Eye (tissue), 1 donor: ENCODE results near the gene NDUFAF2.
"Not testable (repeated sequence)": the region's sequence is repeated elsewhere in the genome, so short reads cannot be mapped to it uniquely, and the experiment has no call there.

Experiments used
- DNase-seq: peaks from one replicate; pipeline ENCODE4 v3.0.0-alpha.2; 2015

The NDUFAF2 gene

DNA sequence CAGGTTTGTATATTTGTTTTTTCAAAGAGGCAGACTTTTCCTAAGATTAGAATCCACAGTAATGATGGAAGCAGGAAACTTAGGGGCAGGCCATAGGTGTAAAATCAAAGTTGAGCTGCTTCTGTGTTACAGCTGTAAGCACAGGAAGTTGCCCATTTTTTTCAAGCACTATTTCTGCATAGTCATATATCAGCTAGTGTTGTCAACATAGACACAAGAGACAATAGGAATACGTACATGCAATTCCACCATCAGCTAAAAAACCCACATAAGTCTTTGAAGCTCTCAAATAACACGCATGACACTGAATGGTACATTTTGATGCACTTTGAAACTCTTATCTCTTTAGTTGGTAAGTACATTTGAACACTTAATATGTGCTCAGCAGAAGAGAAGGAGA lies 237.4 kb downstream of the NDUFAF2 start:
- DNase-seq = no peak

DNA sequence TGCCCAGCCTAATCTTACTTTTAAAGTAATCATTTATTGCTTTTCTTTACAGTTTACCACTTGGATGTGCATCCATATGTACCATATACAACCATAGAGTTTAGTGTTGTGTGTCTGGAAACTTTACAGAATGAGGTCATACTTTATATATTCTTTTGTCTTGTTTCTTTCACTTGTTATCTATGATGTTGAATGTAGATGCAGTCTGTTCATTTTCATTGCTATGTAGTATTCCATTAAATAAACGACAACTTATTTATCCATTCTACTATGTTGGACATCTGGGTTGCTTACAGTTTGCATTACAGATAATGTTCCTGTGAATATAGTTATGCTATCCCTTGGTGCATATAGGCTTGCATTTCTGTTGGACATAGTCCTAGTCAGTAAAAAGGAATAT lies 238.5 kb downstream of the NDUFAF2 start:
- DNase-seq = no peak

DNA sequence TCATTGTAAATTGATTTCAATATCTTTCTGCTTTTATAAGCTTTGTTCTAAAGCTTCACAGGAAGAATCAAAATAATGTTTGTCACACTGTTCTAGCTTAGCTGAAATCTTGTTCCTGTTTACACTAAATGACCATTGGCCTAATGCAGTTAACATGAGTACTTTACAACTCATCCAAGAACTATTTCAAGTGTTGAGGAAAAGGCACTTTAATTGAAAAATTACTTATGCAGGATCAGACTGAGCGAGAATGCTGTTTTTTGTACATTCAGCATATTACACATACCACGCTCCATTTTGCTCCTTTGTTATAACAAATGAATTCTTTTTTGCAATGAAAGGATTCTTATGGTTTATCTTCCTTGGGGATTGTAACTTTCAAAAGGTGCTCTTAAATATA lies 239.7 kb downstream of the NDUFAF2 start:
- DNase-seq = no peak

DNA sequence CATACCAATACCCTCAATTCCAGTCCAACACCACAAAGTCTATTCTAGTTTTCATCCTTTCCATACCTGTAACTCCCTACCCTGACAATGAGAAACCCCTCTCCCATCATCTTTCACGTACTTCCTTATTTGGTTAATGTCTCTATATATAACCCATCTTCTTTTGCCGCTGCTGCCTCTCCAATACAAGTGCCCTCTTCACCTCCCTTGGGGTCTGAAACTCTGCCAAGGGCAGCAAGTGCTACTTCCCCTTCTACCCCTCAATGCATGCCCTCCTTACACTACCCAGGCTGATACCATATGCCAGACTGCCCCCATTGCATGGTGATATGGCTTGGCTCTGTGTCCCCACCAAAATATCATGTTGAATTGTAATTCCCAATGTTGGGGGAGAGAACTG lies 241.6 kb downstream of the NDUFAF2 start:
- no peak for DNase-seq

DNA sequence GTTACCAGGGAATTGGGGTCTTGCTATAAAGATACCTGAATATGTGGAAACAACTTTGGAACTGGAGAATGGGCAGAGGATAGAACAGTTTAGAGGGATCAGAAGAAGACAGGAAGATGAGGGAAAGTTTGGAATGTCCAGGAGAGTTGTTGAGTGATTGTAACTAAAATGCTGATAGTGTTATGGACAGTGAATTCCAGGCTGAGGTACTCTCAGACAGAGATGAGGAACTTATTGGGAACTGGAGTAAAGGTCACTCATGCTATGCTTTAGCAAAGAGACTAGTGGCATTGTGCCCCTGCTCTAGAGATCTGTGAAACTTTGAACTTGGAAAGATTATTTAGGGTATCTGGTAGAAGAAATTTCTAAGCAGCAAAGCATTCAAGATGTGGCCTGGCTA lies 242.3 kb downstream of the NDUFAF2 start:
- DNase-seq = not testable (repeated sequence)

DNA sequence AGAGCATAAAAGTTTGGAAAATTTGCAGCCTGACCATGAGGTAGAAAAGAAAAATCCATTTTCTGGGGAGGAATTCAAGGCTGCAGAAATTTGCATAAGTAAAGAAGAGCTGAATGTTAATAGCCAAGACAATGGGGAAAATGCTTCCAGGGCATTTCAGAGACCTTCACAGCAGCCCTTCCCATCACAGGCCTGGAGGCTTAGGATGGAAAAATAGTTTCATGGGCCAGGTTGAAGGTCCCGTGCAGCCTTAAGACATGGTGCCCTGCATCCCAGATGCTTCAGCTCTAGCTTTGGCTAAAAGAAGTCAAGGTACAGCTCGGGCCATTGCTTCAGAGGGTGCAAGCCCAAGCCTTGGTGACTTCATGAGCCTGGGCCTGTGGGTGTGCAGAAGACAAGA lies 242.8 kb downstream of the NDUFAF2 start:
- DNase-seq = not testable (repeated sequence)

DNA sequence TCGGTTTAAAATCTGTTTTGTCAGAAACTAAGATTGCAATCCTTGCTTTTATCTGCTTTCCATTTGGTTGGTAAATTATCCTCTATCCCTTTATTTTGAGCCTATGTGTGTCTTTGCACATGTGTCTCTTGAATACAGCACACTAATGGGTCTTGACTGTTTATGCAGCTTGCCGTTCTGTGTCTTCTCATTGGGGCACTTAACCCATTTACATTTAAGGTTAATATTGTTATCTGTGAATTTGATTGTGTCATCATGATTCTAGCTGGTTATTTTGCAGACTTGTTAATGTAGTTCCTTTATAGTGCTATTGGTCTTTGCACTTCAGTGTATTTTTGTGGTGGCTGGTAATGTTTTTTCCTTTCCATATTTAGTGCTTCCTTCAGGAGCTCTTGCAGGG lies 253.6 kb downstream of the NDUFAF2 start:
- DNase-seq = no peak

DNA sequence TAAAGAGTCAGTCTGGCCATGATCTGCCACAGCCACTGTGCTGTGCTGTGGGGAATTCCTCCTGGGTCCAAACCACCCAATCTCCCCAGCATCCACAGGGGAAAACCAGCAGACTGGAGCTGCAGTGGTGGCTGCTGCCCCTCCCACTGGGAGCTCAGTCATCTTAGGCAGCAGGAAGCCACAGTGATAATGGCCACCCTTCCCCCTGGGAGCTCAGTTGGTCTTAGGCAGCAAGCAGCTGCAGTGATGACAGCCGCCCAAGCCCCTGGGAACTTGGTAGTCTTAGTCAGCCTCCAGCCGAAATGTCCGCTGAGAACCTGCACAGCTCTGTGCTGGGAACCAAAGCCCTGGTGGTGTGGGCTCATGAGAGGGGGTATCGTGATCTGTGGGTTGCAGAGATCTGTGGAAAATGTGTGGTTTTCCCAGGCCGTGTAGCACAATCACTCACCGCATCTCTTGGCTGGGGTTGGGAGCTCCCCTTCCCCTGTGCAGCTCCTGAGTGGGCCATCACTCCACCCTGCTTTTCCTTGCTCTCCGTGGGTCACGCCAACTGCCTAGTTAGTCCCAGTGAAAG lies 255.7 kb downstream of the NDUFAF2 start:
- no peak for DNase-seq

DNA sequence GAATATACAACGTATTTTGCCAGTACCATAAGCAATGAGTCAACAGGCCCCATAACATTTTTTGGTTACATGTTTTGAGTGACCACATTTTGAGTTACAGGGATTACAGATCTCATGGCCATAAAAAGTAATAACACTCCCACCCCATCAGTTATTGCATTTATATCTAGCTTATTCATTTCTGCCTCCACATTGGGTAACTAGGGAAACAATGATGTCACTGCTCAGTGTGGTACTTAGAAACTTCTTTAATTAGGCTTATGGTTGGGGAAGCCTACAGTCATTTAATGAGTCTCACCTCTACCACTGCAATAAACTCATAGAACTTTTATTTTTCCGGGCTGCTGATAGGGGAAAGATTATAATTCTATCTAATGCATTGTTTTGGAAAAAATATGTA lies 257.2 kb downstream of the NDUFAF2 start:
- no peak for DNase-seq
